ENCODE results near the gene NPAS1.

Gene NPAS1

DNA sequence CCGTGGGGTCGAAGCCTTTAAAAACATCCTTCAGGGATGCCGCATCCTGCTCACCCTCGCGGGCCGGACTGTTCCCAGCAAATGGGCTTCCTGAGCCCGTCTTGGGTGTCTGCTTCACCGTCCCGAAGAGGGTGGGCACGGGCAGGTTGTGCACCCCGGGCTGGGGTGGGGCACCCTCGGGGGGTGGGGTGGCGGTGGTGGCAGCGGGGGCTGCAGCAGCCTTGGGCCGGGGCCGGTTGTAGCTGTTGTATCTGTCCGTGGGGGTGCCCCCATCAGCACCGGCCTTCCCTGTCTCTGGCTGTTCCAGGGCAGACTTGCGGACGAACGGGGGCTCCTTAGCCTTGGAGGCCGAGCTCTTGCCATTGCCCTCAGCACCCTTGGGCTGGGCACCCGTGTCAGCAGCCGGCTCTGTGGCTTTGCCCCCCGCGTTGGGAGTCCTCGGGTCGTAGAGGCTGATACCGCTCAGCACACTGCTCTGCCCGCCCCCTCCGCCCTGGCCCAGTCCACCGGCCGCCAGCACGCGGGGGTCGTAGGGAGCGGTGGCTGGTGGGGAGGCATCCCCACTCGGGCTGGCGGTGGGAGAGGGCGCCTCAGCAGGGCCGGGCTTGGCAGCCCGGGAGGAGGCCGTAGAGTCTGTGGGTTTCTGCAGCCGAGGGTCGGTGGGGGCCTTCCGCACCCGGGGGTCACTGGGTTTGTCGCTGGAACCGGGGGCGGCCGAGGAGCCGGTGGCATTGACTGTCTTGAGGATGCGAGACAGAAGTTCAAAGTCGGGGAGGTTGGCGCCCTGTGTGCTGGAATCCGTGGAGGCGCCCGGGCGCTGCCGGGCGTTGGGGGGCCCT is 47.0 kb downstream of the NPAS1 start:
- H3K36me3 ChIP-seq (replicated peaks) = peaks cover 46% of the 10 kb centered on the region
- no peaks in the 10 kb centered on the region for H3K27me3 ChIP-seq (replicated peaks)
- no peak overlapping the region for H3K4me3 ChIP-seq (ENCODE audit: low read depth, low read length)
- in situ Hi-C loops (cut with HindIII; ENCODE audit: low pct_ligation_motif_present, low sequenced_read_pairs) = no loop called here
- no peak overlapping the region for H3K27ac ChIP-seq
- TF ChIP-seq, protein P1, sequence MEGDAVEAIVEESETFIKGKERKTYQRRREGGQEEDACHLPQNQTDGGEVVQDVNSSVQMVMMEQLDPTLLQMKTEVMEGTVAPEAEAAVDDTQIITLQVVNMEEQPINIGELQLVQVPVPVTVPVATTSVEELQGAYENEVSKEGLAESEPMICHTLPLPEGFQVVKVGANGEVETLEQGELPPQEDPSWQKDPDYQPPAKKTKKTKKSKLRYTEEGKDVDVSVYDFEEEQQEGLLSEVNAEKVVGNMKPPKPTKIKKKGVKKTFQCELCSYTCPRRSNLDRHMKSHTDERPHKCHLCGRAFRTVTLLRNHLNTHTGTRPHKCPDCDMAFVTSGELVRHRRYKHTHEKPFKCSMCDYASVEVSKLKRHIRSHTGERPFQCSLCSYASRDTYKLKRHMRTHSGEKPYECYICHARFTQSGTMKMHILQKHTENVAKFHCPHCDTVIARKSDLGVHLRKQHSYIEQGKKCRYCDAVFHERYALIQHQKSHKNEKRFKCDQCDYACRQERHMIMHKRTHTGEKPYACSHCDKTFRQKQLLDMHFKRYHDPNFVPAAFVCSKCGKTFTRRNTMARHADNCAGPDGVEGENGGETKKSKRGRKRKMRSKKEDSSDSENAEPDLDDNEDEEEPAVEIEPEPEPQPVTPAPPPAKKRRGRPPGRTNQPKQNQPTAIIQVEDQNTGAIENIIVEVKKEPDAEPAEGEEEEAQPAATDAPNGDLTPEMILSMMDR (IDR thresholded peaks at IDR 0.05; ENCODE audit: low read depth, low read length, missing control alignments) = no peak
- no peak for DNase-seq

DNA sequence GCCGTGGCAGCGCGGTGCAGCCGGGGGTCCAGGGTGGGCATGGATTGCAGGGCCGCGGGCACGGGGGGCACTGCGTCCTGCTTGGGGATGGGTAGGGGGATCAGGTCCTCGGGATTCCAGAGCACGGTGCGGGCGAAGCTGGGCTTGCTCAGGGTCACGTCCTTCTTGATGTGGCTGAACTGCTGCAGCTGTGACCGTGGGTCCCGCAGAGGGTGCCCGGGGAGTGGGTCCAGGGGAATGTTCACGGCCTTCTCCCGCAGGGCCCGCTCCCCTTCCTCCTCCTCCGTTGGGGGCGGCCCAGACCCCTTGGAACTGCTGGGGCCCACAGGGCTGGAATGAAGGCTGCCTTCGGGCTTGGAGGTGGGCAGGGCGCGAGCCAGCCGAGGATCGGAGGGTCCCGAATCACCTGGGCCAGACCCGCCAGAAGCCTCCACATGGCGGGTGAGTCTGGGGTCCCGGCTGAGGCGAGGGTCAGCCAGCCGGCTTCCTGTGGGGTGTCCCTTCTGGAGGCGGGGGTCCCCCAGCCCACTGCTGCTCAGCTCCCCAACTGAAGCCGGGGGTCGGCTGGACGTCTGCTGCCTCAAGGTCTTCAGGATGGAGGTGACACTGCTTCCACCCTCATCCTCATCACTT is 47.7 kb downstream of the NPAS1 start:
- Histone ChIP-seq H3K36me3 (replicated peaks) (peaks cover 50% of the 10 kb centered on the region), H3K27me3 (replicated peaks) (no peaks in the 10 kb centered on the region), H3K4me3 (ENCODE audit: low read depth, low read length) (no peak overlapping the region), H3K27ac (no peak overlapping the region)
- no peak for DNase-seq
- in situ Hi-C loops (cut with HindIII; ENCODE audit: low pct_ligation_motif_present, low sequenced_read_pairs) = no loop called here
- TF ChIP-seq, protein P1 (IDR thresholded peaks at IDR 0.05; ENCODE audit: low read depth, low read length, missing control alignments) = no peak

DNA sequence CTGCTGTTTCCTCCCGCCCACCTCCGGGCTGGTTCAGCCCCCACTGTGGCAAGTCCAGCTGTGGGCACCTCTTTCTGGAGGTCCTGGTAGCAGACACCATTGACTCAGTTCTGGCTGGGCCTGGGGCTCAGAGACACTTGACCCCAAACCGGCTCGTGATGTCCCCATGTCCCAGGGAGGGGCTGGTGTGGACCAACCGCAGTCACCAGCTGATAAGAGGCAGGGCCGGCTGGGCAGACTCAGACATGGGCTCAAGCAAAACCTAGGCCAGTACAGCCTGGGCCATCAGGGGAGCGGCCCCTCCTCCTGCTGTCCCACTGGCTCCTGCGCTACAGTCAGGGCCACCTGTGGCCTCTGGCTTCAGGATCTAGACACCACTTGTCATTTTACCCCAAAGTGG is 48.6 kb downstream of the NPAS1 start:
- in situ Hi-C loops (cut with HindIII; ENCODE audit: low pct_ligation_motif_present, low sequenced_read_pairs) = no loop called here
- TF ChIP-seq, protein P1 (IDR thresholded peaks at IDR 0.05; ENCODE audit: low read depth, low read length, missing control alignments) = no peak
- Histone ChIP-seq H3K36me3 (replicated peaks) (peaks cover 54% of the 10 kb centered on the region), H3K27me3 (replicated peaks) (no peaks in the 10 kb centered on the region), H3K27ac (no peak overlapping the region), H3K4me3 (ENCODE audit: low read depth, low read length) (no peak overlapping the region)
- no peak for DNase-seq

DNA sequence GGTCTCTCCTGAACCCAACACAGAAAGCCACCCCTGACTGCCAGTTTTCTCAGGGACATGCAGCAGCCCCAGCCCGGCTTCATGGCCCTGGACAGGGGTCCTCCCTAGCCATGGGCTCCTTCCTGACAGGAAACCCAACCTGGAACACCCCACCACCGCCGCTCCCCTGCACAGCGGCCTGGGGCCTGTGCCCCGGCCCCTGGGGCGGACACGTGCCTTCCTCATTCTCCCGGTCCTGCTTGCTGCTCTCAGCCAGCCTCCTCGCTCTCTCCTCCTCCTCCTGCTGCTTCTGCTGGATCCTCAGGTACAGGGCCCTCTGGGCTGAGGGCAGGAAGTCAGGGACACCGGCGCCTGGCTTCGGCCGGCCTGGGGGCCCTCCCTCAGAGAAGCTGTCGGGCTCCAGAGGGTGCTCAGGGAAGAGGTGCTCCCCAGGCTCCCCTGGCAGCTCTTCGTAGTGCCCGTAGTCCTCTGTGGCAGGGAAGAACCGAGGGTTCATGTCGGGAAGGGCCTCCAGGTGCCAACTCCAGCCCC is 49.3 kb downstream of the NPAS1 start:
- no peak for DNase-seq
- no peak overlapping the region for H3K4me3 ChIP-seq (ENCODE audit: low read depth, low read length)
- TF ChIP-seq, protein P1 (IDR thresholded peaks at IDR 0.05; ENCODE audit: low read depth, low read length, missing control alignments) = no peak
- no peaks in the 10 kb centered on the region for H3K27me3 ChIP-seq (replicated peaks)
- in situ Hi-C loops (cut with HindIII; ENCODE audit: low pct_ligation_motif_present, low sequenced_read_pairs) = no loop called here
- H3K27ac ChIP-seq = no peak overlapping the region
- H3K36me3 ChIP-seq (replicated peaks) = peaks cover 52% of the 10 kb centered on the region

DNA sequence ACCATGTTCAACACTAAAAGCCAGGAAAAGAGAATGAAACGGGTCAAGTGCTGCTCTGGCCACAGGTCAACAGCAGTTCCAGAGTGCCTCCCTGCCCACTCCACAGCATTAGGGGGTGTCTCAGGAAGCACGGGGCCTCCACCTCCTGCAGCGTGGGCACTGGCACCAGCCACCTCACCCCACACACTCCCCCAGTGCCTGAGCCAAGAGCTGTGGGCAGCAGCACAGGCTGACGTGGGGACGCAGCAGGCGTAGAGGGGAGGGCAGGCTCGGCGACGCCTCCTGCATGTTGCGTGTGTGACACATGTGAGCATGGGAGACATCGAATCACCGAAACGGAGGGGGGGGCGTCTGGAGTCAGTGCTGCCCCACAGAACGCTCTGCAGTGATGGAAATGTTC is 50.2 kb downstream of the NPAS1 start:
- in situ Hi-C loops (cut with HindIII; ENCODE audit: low pct_ligation_motif_present, low sequenced_read_pairs) = no loop called here
- H3K27ac ChIP-seq = no peak overlapping the region
- peaks cover 52% of the 10 kb centered on the region for H3K36me3 ChIP-seq (replicated peaks)

More for the DNA sequence above, 50.2 kb downstream of the NPAS1 start:
- Histone ChIP-seq H3K4me3 (ENCODE audit: low read depth, low read length) (no peak overlapping the region), H3K27me3 (replicated peaks) (no peaks in the 10 kb centered on the region)
- no peak for DNase-seq
- TF ChIP-seq, protein P1 (IDR thresholded peaks at IDR 0.05; ENCODE audit: low read depth, low read length, missing control alignments) = no peak
